Hepatocyte (in vitro differentiated cells): Measurements from ENCODE around the gene FAM76B.

ENCODE experiments used
- EZH2 ChIP-seq: fragments of 200-600 bp; sonication (generic); IDR thresholded peaks from 2 replicates; pipeline ENCODE4 v1.6.1; 2016; ENCODE audit warnings: antibody characterized with exemption, mild to moderate bottlenecking, borderline replicate concordance
- EZH2phosphoT487 ChIP-seq: fragments of 200-600 bp; sonication (generic); IDR thresholded peaks from one replicate; pipeline ENCODE4 v1.6.1; 2018; ENCODE audit warnings: antibody characterized with exemption, mild to moderate bottlenecking, low read depth, moderate library complexity; ENCODE audit not compliant: unreplicated experiment, severe bottlenecking
- TF ChIP-seq, protein P1 (sequence below): fragments of 200-600 bp; sonication (generic); IDR thresholded peaks from 2 replicates; pipeline ENCODE4 v1.5.1; 2016; ENCODE audit warnings: antibody characterized with exemption, mild to moderate bottlenecking; ENCODE audit not compliant: poor library complexity

DNA sequence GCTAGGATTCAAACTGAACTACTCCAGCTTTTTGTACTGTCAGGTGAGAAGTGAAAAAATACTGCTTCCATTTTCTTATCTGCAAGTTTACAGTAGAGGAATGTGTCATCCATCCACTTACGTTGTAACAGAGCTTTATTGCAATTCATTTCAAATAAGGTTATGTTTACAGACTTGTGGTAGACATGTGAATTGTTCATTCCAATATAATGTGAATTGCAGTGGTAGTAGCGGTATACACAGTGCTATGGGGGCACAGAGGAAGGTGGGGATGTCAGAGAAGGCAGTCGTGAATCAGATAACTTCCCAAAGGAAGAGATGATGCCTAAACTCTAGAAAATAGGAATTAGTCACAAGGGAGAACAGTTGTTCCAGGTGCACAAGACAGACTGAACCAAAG lies 43.2 kb upstream of the FAM76B start:
- TF ChIP-seq EZH2phosphoT487 = no peak
- TF ChIP-seq, protein P1, sequence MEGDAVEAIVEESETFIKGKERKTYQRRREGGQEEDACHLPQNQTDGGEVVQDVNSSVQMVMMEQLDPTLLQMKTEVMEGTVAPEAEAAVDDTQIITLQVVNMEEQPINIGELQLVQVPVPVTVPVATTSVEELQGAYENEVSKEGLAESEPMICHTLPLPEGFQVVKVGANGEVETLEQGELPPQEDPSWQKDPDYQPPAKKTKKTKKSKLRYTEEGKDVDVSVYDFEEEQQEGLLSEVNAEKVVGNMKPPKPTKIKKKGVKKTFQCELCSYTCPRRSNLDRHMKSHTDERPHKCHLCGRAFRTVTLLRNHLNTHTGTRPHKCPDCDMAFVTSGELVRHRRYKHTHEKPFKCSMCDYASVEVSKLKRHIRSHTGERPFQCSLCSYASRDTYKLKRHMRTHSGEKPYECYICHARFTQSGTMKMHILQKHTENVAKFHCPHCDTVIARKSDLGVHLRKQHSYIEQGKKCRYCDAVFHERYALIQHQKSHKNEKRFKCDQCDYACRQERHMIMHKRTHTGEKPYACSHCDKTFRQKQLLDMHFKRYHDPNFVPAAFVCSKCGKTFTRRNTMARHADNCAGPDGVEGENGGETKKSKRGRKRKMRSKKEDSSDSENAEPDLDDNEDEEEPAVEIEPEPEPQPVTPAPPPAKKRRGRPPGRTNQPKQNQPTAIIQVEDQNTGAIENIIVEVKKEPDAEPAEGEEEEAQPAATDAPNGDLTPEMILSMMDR = no peak
- no peak for TF ChIP-seq EZH2
